Measurements from ENCODE around the gene ARHGAP20. TPM values are rescaled to one million over a fixed set of nuclear protein-coding genes. Genes with fewer than 3 reads are reported as not detected.
A peak's percentile ranks its signal among the peaks of the same experiment; 100 is the strongest.

ARHGAP20 gene
- total RNA-seq, 1 experiment from 2014 or later, result 0.05 TPM

DNA sequence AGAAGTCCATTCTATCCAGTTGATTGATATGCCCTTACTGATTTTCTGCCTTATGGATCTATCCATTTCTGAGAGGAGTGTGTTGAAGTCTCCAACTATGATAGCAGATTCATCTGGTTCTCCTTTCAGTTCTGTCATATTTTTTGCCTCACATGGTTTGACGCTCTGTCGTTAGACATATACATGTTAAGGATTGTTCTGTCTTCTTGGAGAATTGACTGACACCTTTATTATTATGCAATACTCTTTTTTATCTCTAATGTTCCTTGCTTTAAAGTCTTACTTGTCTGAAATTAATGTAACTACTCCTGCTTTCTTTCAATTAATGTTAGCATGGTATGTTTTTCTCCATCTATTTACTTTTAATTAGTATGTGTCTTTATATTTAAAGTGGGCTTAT is 12.1 kb upstream of the ARHGAP20 start:
- Mint-ChIP-seq H3K27ac (ENCODE audit: unreplicated experiment) (no peak overlapping the region), H3K4me1 (ENCODE audit: low read depth, unreplicated experiment) (no peaks in the 10 kb centered on the region), H3K4me3 (ENCODE audit: unreplicated experiment) (no peak overlapping the region), H3K36me3 (ENCODE audit: insufficient read depth, unreplicated experiment) (no peaks in the 10 kb centered on the region), H3K27me3 (ENCODE audit: insufficient read depth, unreplicated experiment) (peaks cover 20% of the 10 kb centered on the region), H3K9me3 (ENCODE audit: unreplicated experiment) (peaks cover 11% of the 10 kb centered on the region)
- H3K9me3 ChIP-seq, result peaks cover 7% of the 10 kb centered on the region; the same call in 1 of the 2 replicates
- no peaks in the 10 kb centered on the region for H3K36me3 ChIP-seq (ENCODE audit: control insufficient read depth, insufficient read depth, low read length)
- CTCF ChIA-PET, result no interaction called here
- no peak for DNase-seq
- TF ChIP-seq, protein P1, sequence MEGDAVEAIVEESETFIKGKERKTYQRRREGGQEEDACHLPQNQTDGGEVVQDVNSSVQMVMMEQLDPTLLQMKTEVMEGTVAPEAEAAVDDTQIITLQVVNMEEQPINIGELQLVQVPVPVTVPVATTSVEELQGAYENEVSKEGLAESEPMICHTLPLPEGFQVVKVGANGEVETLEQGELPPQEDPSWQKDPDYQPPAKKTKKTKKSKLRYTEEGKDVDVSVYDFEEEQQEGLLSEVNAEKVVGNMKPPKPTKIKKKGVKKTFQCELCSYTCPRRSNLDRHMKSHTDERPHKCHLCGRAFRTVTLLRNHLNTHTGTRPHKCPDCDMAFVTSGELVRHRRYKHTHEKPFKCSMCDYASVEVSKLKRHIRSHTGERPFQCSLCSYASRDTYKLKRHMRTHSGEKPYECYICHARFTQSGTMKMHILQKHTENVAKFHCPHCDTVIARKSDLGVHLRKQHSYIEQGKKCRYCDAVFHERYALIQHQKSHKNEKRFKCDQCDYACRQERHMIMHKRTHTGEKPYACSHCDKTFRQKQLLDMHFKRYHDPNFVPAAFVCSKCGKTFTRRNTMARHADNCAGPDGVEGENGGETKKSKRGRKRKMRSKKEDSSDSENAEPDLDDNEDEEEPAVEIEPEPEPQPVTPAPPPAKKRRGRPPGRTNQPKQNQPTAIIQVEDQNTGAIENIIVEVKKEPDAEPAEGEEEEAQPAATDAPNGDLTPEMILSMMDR (IDR thresholded peaks at IDR 0.05; ENCODE audit: insufficient read depth in 1 of 2, low read depth in 1 of 2, low read length in 1 of 2, severe bottlenecking in 1 of 2, unreplicated experiment in 1 of 2), result no peak
- H3K4me1 ChIP-seq, result peaks cover 10% of the 10 kb centered on the region
- intact Hi-C loops (cut with micrococcal nuclease; ENCODE audit: unreplicated experiment), result no loop called here
- no peak overlapping the region for H3K4me3 ChIP-seq (ENCODE audit: low read depth, low read length)
- no TSS peak for BruUV-seq (replicated peaks)
- no peaks in the 10 kb centered on the region for H3K27me3 ChIP-seq (replicated peaks; ENCODE audit: control insufficient read depth, insufficient read depth, low read length)
- POLR2A ChIA-PET, result no interaction called here

DNA sequence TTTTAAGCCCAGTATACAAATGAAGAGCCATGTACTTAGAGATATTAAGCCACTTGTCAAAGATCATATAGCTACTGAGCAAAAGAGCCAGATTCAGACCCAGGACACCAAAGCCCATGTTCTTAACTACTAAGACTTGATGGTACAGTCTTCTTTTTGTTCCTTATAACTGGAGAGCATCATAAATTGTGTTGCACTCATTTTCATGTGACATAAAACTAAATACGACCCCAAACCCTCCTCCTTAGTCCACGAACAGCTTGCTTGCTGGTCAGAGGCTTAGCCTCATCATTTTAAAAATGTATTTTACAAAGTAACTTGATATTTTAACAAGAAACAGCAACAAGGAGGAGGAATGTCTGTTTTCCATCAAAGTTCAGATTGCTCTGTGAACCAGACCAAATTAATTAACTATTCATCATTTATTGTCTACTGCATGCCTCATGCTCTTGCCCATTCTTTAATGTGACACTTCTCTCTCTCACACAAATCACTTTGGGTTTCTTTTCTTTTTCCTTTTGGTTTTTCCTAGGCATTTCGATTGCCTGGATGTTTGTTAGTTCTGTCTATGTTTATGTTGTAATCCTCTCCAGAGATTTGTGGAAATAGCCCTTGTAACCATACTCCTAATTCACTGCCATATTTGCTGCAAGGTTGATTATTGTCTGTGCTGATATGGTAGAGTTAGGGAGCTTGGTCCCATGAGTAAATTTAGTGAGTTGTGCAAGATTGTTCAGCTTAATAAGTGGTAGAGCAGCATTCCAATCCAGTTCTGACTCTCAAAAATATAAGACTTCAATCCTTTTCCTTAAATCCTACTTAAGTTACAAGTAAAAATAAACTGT is 8.4 kb upstream of the ARHGAP20 start:
- Mint-ChIP-seq H3K27me3 (ENCODE audit: insufficient read depth, unreplicated experiment) (peaks cover 11% of the 10 kb centered on the region), H3K4me3 (ENCODE audit: unreplicated experiment) (no peak overlapping the region), H3K36me3 (ENCODE audit: insufficient read depth, unreplicated experiment) (no peaks in the 10 kb centered on the region), H3K27ac (ENCODE audit: unreplicated experiment) (no peak overlapping the region), H3K9me3 (ENCODE audit: unreplicated experiment) (no peaks in the 10 kb centered on the region), H3K4me1 (ENCODE audit: low read depth, unreplicated experiment) (no peaks in the 10 kb centered on the region)
- Histone ChIP-seq H3K36me3 (ENCODE audit: control insufficient read depth, insufficient read depth, low read length) (no peaks in the 10 kb centered on the region), H3K4me1 (peaks cover 10% of the 10 kb centered on the region), H3K9me3 (no peaks in the 10 kb centered on the region), H3K27me3 (replicated peaks; ENCODE audit: control insufficient read depth, insufficient read depth, low read length) (no peaks in the 10 kb centered on the region), H3K4me3 (ENCODE audit: low read depth, low read length) (no peak overlapping the region)
- peak in 1 of 2 experiments; percentile 14 for DNase-seq
- BruUV-seq (replicated peaks), result no TSS peak
- ChIA-PET POLR2A (no interaction called here), CTCF (no interaction called here)
- TF ChIP-seq, protein P1 (IDR thresholded peaks at IDR 0.05; ENCODE audit: insufficient read depth in 1 of 2, low read depth in 1 of 2, low read length in 1 of 2, severe bottlenecking in 1 of 2, unreplicated experiment in 1 of 2), result no peak
- intact Hi-C loops (cut with micrococcal nuclease; ENCODE audit: unreplicated experiment), result no loop called here

DNA sequence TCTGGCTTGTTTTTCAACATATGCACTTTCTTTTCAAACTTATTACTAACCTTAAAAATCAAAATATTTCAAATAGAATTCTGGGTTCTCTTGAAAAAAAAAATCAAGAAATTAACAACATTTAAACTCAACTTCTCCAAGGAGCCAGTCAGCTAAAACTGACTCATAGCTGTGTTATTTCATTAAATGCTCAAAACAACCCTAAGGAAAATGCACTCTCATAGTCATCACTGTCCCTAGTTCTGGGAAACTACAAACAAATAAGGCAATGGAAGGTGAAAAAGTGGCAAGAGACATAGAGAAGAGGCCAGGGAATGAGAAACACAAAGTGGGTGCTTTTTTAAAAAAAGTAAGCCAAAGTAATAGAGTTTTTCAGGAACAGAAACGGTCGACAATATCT is 4.1 kb upstream of the ARHGAP20 start:
- Histone ChIP-seq H3K36me3 (ENCODE audit: control insufficient read depth, insufficient read depth, low read length) (no peaks in the 10 kb centered on the region), H3K4me1 (peaks cover 29% of the 10 kb centered on the region), H3K4me3 (ENCODE audit: low read depth, low read length) (no peak overlapping the region), H3K9me3 (no peaks in the 10 kb centered on the region), H3K27me3 (replicated peaks; ENCODE audit: control insufficient read depth, insufficient read depth, low read length) (peaks cover 6% of the 10 kb centered on the region)
- intact Hi-C loops (cut with micrococcal nuclease; ENCODE audit: unreplicated experiment), result loop anchor here (10.0 kb wide), 1 partner anchor 708 kb away; no protein-coding TSS in a partner anchor
- no TSS peak for BruUV-seq (replicated peaks)
- Mint-ChIP-seq H3K27ac (ENCODE audit: unreplicated experiment) (no peak overlapping the region), H3K9me3 (ENCODE audit: unreplicated experiment) (no peaks in the 10 kb centered on the region), H3K4me1 (ENCODE audit: low read depth, unreplicated experiment) (peaks cover 8% of the 10 kb centered on the region), H3K36me3 (ENCODE audit: insufficient read depth, unreplicated experiment) (no peaks in the 10 kb centered on the region), H3K27me3 (ENCODE audit: insufficient read depth, unreplicated experiment) (peaks cover 22% of the 10 kb centered on the region), H3K4me3 (ENCODE audit: unreplicated experiment) (no peak overlapping the region)
- DNase-seq, result no peak
- CTCF ChIA-PET, result interaction anchor here (0.6 kb wide), 1 partner anchor 22 kb away, joined by 4 read pairs; no protein-coding TSS in a partner anchor
- TF ChIP-seq, protein P1 (IDR thresholded peaks at IDR 0.05; ENCODE audit: insufficient read depth in 1 of 2, low read depth in 1 of 2, low read length in 1 of 2, severe bottlenecking in 1 of 2, unreplicated experiment in 1 of 2), result no peak
- POLR2A ChIA-PET, result no interaction called here
